ENCODE results near the gene ANAPC13. TPM values are rescaled to one million over a fixed set of nuclear protein-coding genes. Genes with fewer than 3 reads are reported as not detected.

The ANAPC13 gene
- total and polyA plus RNA-seq, 2 experiments from 2014 or later, result 108 to 197 TPM

- H3K9me2 ChIP-seq (ENCODE audit: insufficient read depth), result no peaks in the 10 kb centered on the region
- no peaks in the 10 kb centered on the region for H3F3A ChIP-seq (ENCODE audit: insufficient read depth)
- H2AFZ ChIP-seq, result peak overlapping the region; percentile 67; the same call in 1 of the 2 replicates
- no peaks in the 10 kb centered on the region for H3K36me3 ChIP-seq (ENCODE audit: low read depth)
- DNase-seq, result no peak
- no peaks in the 10 kb centered on the region for H4K20me1 ChIP-seq (ENCODE audit: insufficient read depth)
- no peak for TF ChIP-seq EZH2phosphoT487 (IDR thresholded peaks at IDR 0.05; ENCODE audit: insufficient read depth, low read depth)
- TF ChIP-seq EZH2 (IDR thresholded peaks at IDR 0.05; ENCODE audit: insufficient read depth, poor library complexity, severe bottlenecking), result no peak
- H3K27ac ChIP-seq, result no peak overlapping the region
- no peak overlapping the region for H3K9ac ChIP-seq
- peaks cover 14% of the 10 kb centered on the region for H3K4me1 ChIP-seq (ENCODE audit: insufficient read depth)
- 68 to 70% methylated on average over 3 of the region's 3 CpGs for WGBS, 2 experiments (ENCODE audit: low coverage in 1 of 2, low lambda C conversion rate in 2 of 2, missing lambda C conversion rate in 2 of 2)
- H3K9me3 ChIP-seq (ENCODE audit: low read depth), result no peaks in the 10 kb centered on the region
- H3K4me2 ChIP-seq (ENCODE audit: unreplicated experiment), result peak overlapping the region; percentile 89
- H3K79me2 ChIP-seq (ENCODE audit: insufficient read depth), result 0 out of 2 replicates have a peak, but pooled peaks cover 6% of the 10 kb centered on the region
- no peak overlapping the region for H3K4me3 ChIP-seq
- in situ Hi-C loops (cut with MboI), result no loop called here
- no peaks in the 10 kb centered on the region for H3K27me3 ChIP-seq (replicated peaks; ENCODE audit: insufficient read depth)
Measured at GRCh38 chr3:134516905-134517304, 31.1 kb upstream of the ANAPC13 start.

- DNase-seq, result no peak
- Histone ChIP-seq H3F3A (ENCODE audit: insufficient read depth) (no peaks in the 10 kb centered on the region), H3K27me3 (replicated peaks; ENCODE audit: insufficient read depth) (no peaks in the 10 kb centered on the region), H3K9ac (no peak overlapping the region), H3K4me2 (ENCODE audit: unreplicated experiment) (no peak overlapping the region), H4K20me1 (ENCODE audit: insufficient read depth) (no peaks in the 10 kb centered on the region), H3K79me2 (ENCODE audit: insufficient read depth) (peaks cover under 1% of the 10 kb centered on the region; the same call in 1 of the 2 replicates), H3K4me1 (ENCODE audit: insufficient read depth) (no peaks in the 10 kb centered on the region), H2AFZ (no peak overlapping the region), H3K9me2 (ENCODE audit: insufficient read depth) (no peaks in the 10 kb centered on the region), H3K4me3 (no peak overlapping the region), H3K27ac (no peak overlapping the region), H3K9me3 (ENCODE audit: low read depth) (no peaks in the 10 kb centered on the region), H3K36me3 (ENCODE audit: low read depth) (peaks cover 7% of the 10 kb centered on the region; the same call in 1 of the 2 replicates)
- TF ChIP-seq EZH2phosphoT487 (IDR thresholded peaks at IDR 0.05; ENCODE audit: insufficient read depth, low read depth) (no peak), EZH2 (IDR thresholded peaks at IDR 0.05; ENCODE audit: insufficient read depth, poor library complexity, severe bottlenecking) (no peak)
- WGBS, 2 experiments (ENCODE audit: low coverage in 1 of 2, low lambda C conversion rate in 2 of 2, missing lambda C conversion rate in 2 of 2), result 93 to 95% methylated on average over 2 of the region's 2 CpGs
- in situ Hi-C loops (cut with MboI), result no loop called here
Measured at GRCh38 chr3:134511500-134511899, 25.7 kb upstream of the ANAPC13 start.

DNA sequence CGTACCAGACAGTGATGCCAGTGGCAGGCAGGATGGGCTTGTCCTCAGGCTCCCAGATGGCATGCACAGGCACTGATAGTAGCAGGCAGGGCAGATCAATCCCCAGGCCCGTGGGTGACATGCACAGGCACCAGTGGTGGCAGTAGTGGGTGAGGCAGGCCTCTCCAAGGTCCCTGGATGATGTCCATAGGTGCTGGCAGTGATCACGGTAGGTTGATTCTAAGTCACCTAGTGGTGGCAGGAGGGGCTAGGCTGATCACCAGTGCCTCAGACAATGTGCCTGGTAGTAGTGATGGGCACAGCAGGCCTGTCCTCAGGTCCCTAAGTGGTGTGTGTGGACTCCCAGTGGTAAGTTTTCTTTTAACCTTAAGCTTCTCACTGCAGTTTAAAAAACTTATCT, 19.7 kb upstream of the ANAPC13 start:
- H3K9me2 ChIP-seq (ENCODE audit: insufficient read depth), result no peaks in the 10 kb centered on the region

DNA sequence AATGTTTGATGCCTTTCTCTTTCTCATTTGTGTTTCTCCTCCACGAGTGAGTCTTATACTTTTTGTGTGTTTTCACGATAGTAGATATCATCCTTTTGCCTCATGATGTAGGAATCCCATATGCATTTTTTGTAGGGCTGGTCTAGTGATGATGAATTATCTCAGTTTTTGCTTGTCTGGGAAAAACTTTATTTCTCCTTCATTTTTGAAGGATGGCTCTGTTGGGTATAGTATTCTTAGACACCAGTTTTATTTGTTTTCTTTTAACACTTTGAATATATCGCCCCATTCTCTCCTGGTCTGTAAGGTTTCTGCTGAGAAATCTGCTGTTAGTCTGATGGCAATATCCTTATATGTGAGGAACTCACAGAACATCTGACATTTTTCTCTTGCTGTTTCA, 18.3 kb upstream of the ANAPC13 start:
- Histone ChIP-seq H2AFZ (no peak overlapping the region), H3K27ac (no peak overlapping the region), H3F3A (ENCODE audit: insufficient read depth) (no peaks in the 10 kb centered on the region), H3K9ac (no peak overlapping the region), H3K27me3 (replicated peaks; ENCODE audit: insufficient read depth) (no peaks in the 10 kb centered on the region), H3K4me2 (ENCODE audit: unreplicated experiment) (no peak overlapping the region), H3K4me3 (no peak overlapping the region), H3K9me2 (ENCODE audit: insufficient read depth) (no peaks in the 10 kb centered on the region; the same call in 1 of the 2 replicates), H3K4me1 (ENCODE audit: insufficient read depth) (no peaks in the 10 kb centered on the region), H4K20me1 (ENCODE audit: insufficient read depth) (no peaks in the 10 kb centered on the region), H3K9me3 (ENCODE audit: low read depth) (no peaks in the 10 kb centered on the region), H3K79me2 (ENCODE audit: insufficient read depth) (peaks cover 74% of the 10 kb centered on the region), H3K36me3 (ENCODE audit: low read depth) (peaks cover 13% of the 10 kb centered on the region; the same call in 1 of the 2 replicates)
- DNase-seq, result no peak
- in situ Hi-C loops (cut with MboI), result no loop called here
- WGBS, 2 experiments (ENCODE audit: low coverage in 1 of 2, low lambda C conversion rate in 2 of 2, missing lambda C conversion rate in 2 of 2), result 66 to 67% methylated on average over 3 of the region's 3 CpGs
- TF ChIP-seq EZH2phosphoT487 (IDR thresholded peaks at IDR 0.05; ENCODE audit: insufficient read depth, low read depth) (no peak), EZH2 (IDR thresholded peaks at IDR 0.05; ENCODE audit: insufficient read depth, poor library complexity, severe bottlenecking) (no peak)

More for the DNA sequence above, 19.7 kb upstream of the ANAPC13 start:
- H2AFZ ChIP-seq, result no peak overlapping the region
- H3K4me3 ChIP-seq, result no peak overlapping the region
- H3F3A ChIP-seq (ENCODE audit: insufficient read depth), result no peaks in the 10 kb centered on the region
- H3K4me2 ChIP-seq (ENCODE audit: unreplicated experiment), result no peak overlapping the region
- H3K9me3 ChIP-seq (ENCODE audit: low read depth), result no peaks in the 10 kb centered on the region
- in situ Hi-C loops (cut with MboI), result no loop called here
- H3K36me3 ChIP-seq (ENCODE audit: low read depth), result peaks cover 13% of the 10 kb centered on the region; the same call in 1 of the 2 replicates
- DNase-seq, result no peak
- H4K20me1 ChIP-seq (ENCODE audit: insufficient read depth), result no peaks in the 10 kb centered on the region
- no peak overlapping the region for H3K9ac ChIP-seq
- 64 to 94% methylated on average over 2 to 3 of the region's 3 CpGs for WGBS, 2 experiments (ENCODE audit: low coverage in 1 of 2, low lambda C conversion rate in 2 of 2, missing lambda C conversion rate in 2 of 2)
- H3K79me2 ChIP-seq (ENCODE audit: insufficient read depth), result peaks cover 61% of the 10 kb centered on the region
- no peak overlapping the region for H3K27ac ChIP-seq
- H3K27me3 ChIP-seq (replicated peaks; ENCODE audit: insufficient read depth), result no peaks in the 10 kb centered on the region
- H3K4me1 ChIP-seq (ENCODE audit: insufficient read depth), result no peaks in the 10 kb centered on the region
- TF ChIP-seq EZH2 (IDR thresholded peaks at IDR 0.05; ENCODE audit: insufficient read depth, poor library complexity, severe bottlenecking), result no peak
- no peak for TF ChIP-seq EZH2phosphoT487 (IDR thresholded peaks at IDR 0.05; ENCODE audit: insufficient read depth, low read depth)
